GM21576 (cell line): ENCODE results near the gene EPHB6.

Experiments
- ATAC-seq: cut with Tn5 transposase; IDR thresholded peaks from one replicate; pipeline ENCODE4 v1.9.1; 2021; ENCODE audit warnings: mild to moderate bottlenecking, moderate library complexity; ENCODE audit not compliant: unreplicated experiment

Gene EPHB6

DNA sequence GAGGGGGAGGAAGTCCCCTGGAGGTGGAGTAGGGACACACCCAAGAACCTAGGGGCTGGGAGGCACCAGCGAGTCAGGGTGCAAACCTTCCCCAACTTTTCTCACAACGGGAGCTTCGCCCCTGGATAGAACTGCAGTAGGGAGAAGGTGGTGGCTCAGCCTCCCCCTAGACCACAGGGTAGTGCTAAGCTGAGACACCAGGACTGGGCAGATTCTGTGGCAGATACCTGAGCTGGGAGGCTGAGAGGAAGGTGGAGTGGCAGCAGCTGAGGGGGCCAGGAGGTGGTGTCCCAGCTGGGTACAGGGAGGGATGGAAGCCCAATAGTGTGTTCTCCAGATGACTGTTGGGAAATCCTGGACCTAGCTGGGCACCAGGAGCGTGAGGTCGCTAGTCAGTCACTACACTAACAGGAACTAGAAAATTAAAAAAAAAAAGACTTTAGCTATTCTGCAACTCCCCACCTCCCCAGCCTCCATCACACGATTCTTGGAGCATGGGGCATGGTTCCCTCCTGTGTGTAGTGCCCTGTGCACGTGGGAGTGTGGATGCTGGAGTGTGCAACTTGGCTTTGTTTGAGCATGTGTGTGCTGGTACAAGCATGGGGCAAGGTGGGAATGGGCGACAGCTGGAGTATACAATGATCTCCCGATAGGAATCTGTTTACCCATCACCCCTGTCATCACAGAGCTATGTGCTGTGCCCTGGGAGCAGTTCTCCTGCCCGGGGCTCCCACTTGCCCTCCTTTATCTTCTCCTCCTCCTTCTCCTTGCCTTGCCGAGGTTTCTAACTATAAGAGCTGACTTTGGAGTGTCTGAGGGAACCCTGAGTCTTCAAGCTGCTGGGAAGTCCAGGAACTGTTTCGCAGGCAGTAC lies 39.5 kb downstream of the EPHB6 start:
- ATAC-seq = no peak

DNA sequence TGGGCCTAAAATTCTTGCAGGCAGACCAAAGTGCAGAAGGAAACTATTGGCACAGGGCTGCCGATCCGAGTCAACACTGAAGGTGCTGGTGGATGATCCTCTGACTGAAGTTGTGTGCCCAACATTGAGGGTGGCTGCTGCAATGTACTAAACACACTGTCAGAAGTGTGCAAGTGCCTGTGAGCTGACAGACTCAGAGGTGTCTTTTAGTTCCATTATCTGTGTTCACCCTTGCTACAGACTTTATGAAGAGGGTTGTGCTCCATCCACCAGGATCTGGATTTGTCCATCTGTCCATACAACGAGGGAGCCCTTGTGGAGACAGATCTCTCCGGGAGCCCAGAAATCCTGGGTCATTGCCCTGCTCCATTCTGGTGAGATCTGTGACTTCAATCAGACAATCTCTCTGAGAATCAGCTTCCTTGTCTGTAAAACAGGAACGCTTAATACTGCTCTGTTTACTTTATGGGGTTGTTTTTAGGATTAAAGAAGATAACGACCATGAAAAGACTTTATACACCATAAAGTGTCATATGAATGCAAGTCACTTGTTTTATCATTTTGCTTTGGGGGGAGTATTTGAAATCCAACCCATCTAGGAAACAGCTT lies 40.2 kb downstream of the EPHB6 start:
- ATAC-seq = no peak

DNA sequence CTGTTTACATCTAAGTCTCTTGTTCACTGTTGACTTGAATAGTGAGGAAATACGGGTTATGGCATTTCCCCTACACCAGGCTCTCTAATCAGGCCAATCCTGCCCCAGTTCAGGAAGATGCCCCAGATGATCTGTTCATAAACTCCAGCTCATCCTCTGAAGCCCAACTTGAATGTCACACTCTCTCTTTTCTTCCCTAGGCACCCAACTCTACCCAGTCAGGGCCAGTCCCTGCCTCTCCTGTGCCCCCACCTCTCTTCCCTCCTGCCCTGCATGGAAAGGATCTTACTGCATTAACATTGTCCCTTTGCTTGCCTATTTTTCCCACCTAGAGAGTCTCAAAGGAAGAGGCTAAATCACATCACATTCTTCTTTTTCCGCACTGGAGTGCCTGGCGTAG lies 41.3 kb downstream of the EPHB6 start:
- no peak for ATAC-seq

DNA sequence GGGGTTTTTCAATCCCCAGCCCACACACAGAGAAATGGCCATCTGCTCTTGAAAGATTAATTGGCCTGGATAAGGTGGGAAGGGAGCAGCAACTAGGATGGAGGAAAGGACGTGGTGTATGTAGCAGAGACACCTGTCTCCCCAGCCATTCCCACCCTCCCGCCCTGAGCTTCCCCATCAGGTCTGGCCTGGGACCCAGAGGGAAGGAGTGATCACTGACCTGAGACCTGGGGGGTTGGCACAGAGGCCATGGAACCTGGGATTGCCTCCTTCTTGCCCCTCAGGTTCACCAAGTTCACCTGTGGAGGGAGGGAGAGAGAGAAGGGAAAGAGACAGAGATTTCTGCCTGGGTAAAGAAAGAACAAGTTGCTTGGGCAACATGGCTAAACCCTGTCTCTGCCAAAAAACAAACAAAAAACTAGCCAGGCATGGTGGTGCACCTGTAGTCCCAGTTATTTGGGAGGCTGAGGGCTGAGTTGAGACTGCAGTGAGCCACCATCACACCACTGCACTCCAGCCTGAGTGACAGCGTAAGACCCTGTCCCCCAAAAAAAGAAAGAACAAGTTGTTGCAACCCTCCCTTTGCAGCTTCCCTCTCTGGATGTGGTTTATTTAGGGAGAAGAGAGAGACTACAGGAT lies 42.0 kb downstream of the EPHB6 start:
- ATAC-seq = no peak

DNA sequence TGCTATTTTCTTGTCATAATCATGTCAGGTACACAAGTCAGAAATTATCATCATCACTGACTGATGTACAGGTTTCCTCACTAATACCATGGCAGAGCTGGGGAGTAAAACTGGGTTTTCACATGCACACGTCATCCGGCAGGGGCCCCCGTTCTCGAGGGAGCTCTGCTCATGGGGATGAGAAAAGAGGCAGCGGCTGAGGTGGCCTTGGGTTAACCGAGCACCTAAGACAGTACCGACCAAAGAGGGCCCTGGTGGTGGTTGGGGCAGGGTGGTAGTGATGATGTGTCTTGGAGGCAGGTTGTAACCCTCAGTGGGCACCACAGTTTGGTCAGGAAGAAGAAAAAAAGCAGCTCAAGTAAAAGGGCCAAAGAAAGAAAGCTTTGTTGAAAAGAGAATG lies 42.8 kb downstream of the EPHB6 start:
- ATAC-seq = no peak

DNA sequence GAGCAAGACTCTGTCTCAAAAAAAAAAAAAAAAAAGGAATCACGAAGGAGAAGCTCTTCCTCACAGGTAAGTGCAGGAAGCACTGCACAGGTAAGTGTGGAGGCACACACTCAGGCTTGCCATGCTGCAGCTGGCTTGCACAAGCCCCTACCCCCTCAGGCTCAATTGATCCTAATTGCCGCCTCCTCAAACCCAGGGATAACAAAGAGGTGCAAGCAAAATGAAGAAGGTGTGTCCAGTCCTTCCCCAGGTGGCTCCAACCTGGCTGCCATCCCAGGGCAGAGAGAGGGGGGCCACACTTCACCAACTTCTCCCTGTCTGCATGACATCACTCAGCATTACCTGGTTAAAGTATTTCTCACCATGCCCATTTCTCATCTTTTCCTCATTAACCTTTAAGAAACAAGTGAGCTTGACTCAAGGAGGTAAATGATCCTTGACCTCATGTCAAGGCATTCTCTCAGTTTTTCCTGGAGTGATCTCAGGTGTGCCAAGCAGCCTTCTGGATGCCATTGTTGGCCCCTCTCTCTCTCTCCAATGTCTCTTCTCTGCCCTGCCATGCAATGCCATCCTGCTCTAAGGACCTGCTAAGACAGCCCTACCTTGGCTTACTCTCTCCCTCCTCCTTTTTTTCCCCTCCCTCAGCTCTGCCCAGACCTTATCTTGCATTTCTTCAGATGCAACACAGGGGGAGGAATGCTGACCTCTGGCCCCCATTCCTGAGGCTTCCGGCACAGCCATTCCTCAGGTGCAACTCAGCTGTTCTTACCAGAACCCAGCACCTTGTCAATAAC lies 43.7 kb downstream of the EPHB6 start:
- no peak for ATAC-seq

DNA sequence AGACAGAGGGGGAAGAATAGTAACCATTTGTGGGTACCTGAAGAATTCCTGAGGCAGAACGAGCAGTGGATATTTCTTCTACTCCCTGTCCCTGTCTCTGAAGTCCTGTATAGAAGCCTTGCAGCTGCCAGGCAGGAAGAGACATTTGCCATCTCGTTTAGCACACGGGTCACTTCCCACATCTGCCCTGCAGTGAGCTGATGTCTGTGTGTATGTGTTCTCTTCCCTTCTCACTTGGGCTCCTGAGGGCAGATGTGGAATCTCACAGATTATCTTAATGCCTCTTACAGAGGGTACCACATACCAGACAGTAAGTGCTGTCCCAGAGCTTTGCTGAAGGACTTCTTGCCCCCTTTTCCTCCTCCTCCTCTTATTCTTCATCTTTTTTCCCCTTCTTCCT lies 44.8 kb downstream of the EPHB6 start:
- no peak for ATAC-seq

DNA sequence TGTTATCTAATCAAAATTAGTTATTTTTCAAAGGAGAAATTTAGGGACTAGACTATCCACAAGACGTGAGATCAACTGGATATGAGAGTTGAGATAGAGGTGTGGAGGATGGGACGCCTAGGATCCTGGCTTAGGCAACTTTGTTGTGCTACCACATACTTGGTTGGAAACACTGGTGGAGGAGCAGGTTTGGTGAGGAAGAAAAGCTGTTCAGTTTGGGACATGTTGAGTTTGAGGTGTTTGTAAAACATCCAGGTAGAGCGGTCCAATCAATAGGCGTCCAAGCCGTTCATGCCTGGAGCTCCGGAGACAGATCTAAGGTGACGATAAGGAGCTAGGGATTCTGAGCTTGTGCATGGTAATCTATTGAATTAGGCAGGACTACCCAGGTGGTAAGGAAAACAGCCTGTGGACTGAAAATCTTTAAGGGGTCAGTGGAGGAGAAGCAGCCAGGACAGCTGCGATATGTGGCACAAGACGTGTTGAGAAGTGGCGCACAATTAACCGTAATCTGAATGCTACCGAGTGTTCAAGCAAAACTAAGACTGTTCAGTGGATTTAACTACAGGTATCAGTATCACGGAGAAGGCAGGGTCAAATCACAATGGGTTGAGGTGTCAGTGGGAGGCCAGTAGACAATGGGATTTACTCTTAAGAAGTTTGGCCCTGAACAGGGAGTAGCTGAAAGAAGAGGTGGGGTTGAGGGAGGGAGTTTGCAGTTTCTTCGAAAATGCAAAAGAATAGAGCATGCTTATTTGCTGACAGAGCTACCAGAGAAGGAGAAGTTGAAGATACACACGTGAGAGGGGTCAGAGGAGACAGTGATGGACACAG lies 46.8 kb downstream of the EPHB6 start:
- no peak for ATAC-seq

DNA sequence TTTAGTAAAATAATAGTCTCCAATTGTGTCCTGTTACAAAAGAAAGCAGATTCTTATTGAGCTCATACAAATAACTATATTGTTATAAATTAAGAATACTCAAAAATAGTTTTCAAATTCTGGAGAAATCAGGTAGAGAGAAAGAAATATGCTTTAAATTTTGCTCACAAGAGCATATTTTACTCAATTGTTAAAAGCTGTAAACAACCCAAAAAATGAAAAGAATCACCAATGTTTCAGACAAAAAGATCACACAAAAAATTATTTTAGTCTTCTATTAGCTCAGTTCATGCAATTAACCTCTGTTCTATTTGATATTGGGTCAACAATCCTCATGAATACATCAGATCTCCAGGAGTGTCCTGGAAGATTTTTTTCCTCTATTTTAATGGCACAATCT lies 49.3 kb downstream of the EPHB6 start:
- no peak for ATAC-seq

DNA sequence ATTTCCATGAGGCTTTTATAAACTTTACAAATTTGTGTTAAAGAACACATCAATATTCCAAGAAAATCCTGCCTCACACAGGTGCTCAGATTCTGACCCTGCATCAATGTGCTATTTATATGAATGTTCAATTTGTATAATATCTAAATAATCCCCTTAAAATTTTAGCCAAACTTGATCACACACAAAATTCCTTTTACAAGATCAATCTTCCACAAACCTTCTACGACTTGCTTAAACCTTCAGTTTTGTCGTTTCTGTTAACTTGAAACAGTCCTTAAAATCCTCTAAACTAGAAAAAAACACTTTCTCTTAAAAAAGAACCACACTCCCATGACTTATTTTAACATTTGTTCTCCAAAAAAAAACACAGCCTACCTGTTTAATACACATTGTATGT lies 50.9 kb downstream of the EPHB6 start:
- no peak for ATAC-seq

DNA sequence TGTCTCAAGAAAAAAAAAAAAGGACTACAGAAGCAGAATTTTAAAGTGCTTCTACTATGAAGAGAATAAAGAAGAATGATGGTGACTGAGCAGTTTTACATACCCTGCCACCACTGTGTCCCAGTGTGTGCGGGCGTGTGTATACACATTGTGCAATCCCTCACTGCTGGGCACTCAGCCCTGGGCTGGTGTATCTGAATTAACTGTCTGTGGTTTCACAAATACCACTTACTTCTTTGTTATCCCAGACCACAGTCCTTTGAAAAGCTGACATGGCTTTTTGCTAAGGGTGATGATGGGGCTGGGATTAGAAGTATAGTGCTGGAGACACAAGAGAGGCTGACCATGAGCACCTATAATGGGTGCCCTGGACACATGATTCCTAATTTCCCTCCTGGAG lies 51.8 kb downstream of the EPHB6 start:
- ATAC-seq = no peak

DNA sequence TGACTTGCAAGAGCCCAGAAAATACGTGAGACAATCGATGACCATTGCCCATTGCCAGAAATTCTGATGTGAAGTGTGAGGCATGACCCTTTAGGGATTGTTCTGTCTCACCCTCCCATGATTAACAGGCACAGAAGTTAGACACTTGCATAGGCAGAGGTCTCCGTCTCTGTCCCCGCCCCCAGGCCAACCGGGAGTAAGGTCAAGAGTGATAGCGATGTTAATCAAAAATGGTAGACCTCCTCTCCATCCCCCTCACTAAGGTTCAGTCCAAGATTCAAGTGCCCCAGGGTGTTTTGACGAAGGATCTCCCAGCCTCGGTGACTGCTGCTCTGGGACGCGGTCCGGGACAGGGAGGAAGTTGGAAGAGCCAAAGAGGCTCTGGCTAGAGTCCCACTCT lies 53.4 kb downstream of the EPHB6 start:
- no peak for ATAC-seq

DNA sequence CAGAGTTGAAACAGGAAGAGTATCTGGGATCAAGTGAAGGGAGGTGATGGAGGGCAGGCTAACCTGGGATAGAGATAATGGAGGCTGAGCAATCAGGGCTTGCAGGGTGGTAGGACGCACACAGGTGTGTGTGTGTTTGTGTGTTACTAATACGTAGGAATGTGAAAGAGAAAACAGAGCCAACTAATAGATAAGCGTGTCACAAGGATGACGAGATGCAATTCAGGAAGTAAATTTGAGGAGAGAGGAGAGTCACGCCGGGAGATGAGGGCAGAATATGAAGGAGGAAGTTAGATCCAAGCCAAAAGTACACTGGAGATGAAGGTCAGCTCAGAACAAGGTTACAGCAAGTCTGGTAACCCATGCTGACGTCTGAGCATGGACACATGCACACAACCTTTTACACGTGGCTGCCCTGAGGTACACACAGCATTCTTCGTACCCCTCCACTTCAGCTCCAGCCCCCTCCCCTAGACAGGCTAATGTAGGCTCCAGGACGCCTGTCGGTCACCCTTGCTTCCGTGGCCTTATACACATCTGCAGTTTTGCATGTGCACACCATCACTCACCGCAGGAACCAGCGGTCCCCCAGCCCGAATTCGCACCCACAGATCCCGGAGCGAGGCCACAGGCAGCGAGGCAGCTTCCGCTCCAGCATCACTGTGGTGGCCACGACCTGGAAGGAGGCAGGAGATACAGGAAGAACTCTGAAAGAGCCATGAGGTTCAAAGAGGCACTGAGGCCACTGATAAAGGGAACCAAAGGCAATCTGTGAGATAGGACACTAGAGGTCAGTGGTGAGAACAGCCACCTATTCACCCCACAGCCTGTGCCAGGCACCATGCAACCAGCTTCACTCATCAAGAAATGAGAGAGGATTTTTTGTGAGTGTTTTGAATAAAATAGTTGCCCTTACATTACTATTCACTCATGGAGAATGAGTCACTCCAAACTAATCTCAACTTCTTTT lies 54.3 kb downstream of the EPHB6 start:
- ATAC-seq = no peak

DNA sequence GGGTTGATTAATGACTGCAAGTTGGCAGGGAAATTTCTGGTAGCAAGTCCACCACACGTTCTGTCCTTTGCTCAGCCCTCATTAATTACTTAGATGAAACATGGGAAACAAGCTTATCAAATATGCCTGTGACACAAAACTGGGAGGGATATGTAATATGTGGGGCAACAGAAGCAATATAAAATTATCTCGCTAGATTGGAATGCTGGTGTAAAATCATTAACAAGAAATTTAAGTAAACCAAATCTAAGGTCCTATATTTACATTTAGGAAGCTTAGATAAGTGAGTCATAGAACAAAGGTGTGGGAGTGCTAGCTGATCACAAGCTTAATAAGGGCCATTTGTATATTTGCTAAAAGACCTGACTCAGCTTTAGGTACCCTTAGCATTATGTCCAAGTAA lies 55.2 kb downstream of the EPHB6 start:
- ATAC-seq = no peak

DNA sequence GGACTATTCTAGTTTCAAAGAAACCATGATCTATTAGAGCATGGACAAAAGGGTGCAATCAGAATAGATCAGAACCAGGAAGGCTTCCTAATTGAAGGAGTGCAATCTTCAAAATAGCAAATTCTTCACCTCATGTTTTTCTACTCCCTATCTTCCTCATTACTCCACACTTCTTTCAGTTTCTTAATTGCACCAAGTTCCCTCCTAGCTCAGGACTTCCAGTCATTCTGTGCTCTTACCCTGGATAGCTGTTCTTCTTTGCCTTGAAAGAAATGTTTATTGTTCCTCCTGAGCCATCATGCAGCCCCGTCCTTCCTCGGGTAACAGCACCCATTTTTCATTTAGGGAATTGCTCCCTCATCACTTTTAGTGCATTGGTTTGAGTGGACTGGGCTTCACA lies 55.6 kb downstream of the EPHB6 start:
- no peak for ATAC-seq

DNA sequence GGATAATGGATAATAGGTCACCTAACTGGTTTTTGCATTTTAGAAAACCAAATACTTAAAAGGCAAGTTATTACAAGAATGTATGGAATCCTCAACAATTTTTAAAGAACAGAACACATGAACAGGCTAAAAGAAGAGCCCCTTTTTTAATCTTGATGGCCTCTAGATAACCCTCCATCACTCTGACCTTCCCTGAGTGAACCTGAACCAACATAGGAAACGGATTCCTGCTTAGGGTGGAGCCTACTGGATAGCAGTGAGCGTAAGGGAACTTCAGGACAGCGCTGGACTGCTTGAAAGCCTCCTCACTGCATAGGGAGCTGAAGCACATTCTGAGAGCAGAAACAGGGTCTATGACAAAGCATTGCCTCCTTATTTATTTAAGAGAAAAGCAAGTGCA lies 58.2 kb downstream of the EPHB6 start:
- ATAC-seq = no peak

DNA sequence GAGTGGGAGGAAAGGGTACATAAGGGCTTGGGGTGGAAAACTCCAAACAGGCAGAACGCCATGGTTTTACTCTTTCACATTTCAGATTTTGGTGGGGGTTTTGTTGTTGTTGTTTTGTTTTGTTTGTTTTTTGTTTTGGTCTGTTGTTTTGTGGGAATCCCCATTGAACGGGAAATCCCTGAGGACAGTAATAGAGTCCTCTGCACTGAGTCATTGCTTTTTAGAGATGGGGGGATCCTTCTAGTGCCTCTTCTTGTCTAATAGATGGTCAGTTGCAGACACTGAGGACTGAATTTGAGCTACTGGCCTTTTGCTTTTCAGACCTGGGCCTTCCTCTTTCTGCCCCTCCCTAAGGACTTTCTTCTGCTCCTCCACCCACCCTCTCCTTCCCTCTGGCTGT lies 58.7 kb downstream of the EPHB6 start:
- no peak for ATAC-seq

DNA sequence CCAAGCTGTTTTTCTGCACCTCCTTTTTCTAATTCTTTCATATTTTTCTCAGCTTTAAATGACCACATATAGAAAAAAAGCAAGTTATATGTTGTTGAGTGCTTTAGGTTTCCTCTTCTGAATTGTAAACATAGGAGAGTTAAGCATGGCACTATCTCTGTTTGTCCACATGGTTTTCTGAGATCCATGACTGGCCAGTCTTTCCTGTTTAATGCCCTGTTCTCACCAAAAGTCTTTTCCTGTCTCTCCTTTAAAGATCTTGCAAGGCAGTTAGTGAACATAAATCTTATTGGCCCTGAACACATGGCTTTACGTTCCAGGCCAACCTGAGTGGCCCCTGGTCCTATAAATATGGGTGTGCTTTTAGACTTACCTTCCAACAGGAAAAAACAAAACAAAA lies 59.2 kb downstream of the EPHB6 start:
- no peak for ATAC-seq

DNA sequence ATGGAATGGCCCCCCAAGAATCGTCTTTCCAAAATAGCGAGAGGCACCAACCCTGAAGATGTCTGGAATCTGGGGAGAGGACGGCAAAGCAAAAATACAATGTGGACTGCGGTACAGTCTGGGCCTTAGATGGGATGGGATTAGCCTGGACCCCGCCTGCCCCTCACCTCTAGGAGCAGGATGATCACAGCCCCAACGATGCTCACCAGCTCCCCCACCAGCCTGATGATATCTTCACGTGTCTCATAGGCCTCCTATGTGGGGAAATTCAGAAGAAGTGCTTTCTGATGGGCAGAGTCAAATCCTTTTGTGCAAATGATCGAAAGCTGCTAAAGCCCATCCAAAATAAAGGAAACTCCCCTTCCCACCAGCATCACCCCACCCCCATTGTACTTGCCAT lies 60.4 kb downstream of the EPHB6 start:
- ATAC-seq = no peak
